Ishikawa (cell line): ENCODE data around the gene PDGFRA.

Experiments
- CEBPB ChIP-seq: IDR thresholded peaks from 2 replicates; pipeline ENCODE4 v1.6.1; 2012
- CREB1 ChIP-seq: IDR thresholded peaks from 2 replicates; pipeline ENCODE4 v1.6.1; 2012; ENCODE audit warnings: low read depth
- EGR1 ChIP-seq: IDR thresholded peaks from 2 replicates; pipeline ENCODE4 v1.6.1; 2012
- EP300 ChIP-seq: IDR thresholded peaks from 2 replicates; pipeline ENCODE4 v1.6.1; 2012; ENCODE audit warnings: borderline replicate concordance
- FOXM1 ChIP-seq: IDR thresholded peaks from 2 replicates; pipeline ENCODE4 v1.6.1; 2012; ENCODE audit warnings: low read depth, borderline replicate concordance
- MAX ChIP-seq: IDR thresholded peaks from 2 replicates; pipeline ENCODE4 v1.6.1; 2012
- NFIC ChIP-seq: IDR thresholded peaks from 2 replicates; pipeline ENCODE4 v1.6.1; 2012
- RAD21 ChIP-seq: IDR thresholded peaks from 2 replicates; pipeline ENCODE4 v1.6.1; 2012; ENCODE audit warnings: low read depth
- REST ChIP-seq: IDR thresholded peaks from 2 replicates; pipeline ENCODE4 v1.6.1; 2012; ENCODE audit warnings: low read depth, mild to moderate bottlenecking
- TAF1 ChIP-seq: IDR thresholded peaks from 2 replicates; pipeline ENCODE4 v1.6.1; 2012; ENCODE audit warnings: low read depth, mild to moderate bottlenecking
- TCF12 ChIP-seq: IDR thresholded peaks from 2 replicates; pipeline ENCODE4 v1.6.1; 2012; ENCODE audit warnings: low read depth
- TEAD4 ChIP-seq: IDR thresholded peaks from 2 replicates; pipeline ENCODE4 v1.6.1; 2012
- USF1 ChIP-seq: IDR thresholded peaks from 2 replicates; pipeline ENCODE4 v1.6.1; 2012
- YY1 ChIP-seq: IDR thresholded peaks from 2 replicates; pipeline ENCODE4 v1.6.1; 2012; ENCODE audit warnings: low read depth
- ZBTB7A ChIP-seq: IDR thresholded peaks from 2 replicates; pipeline ENCODE4 v1.6.1; 2012; ENCODE audit warnings: low read depth

Gene PDGFRA

DNA sequence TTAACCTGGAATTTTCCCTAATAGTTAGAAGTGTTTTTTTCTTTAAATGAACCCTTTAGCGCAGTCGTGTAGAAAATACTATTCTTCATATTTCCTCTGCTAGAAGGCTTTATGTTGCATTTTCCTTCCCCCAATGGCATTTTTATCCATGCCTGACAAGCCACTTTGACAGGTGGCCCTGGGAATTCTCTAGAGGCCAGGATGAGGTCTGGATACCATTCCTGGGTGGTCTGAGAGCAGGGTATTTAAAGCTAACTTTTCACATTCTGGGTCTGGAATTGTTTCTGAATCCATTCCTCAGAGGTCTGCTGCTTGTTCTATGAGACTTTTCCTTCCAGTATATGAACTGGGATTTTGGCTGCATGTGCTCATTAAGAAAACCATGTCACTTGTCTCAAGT, 31.2 kb upstream of the PDGFRA start:
- no peak for TF ChIP-seq USF1
- TF ChIP-seq TCF12, result no peak
- no peak for TF ChIP-seq NFIC
- TF ChIP-seq RAD21, result no peak
- TF ChIP-seq CEBPB, result no peak
- no peak for TF ChIP-seq EP300
- TF ChIP-seq MAX, result no peak
- TF ChIP-seq EGR1, result no peak
- no peak for TF ChIP-seq TAF1
- TF ChIP-seq YY1, result no peak
- TF ChIP-seq REST, result no peak
- TF ChIP-seq TEAD4, result no peak
- no peak for TF ChIP-seq CREB1
- TF ChIP-seq FOXM1, result no peak
- no peak for TF ChIP-seq ZBTB7A

GRCh38 chr4:54199919-54200318, 29.2 kb upstream of the PDGFRA start:
- TF ChIP-seq ZBTB7A (no peak), EP300 (no peak), TEAD4 (no peak), YY1 (no peak), EGR1 (no peak), USF1 (no peak), TAF1 (no peak), CEBPB (no peak), FOXM1 (no peak), CREB1 (no peak), NFIC (no peak), RAD21 (no peak), TCF12 (no peak), REST (no peak)

- TF ChIP-seq EP300 (no peak), RAD21 (no peak), USF1 (no peak), CEBPB (no peak), TAF1 (no peak), NFIC (no peak), FOXM1 (no peak), REST (no peak), CREB1 (no peak), TEAD4 (no peak), YY1 (no peak), MAX (no peak), EGR1 (no peak), ZBTB7A (no peak), TCF12 (no peak)
Observed at GRCh38 chr4:54209617-54210016, 19.5 kb upstream of the PDGFRA start.

DNA sequence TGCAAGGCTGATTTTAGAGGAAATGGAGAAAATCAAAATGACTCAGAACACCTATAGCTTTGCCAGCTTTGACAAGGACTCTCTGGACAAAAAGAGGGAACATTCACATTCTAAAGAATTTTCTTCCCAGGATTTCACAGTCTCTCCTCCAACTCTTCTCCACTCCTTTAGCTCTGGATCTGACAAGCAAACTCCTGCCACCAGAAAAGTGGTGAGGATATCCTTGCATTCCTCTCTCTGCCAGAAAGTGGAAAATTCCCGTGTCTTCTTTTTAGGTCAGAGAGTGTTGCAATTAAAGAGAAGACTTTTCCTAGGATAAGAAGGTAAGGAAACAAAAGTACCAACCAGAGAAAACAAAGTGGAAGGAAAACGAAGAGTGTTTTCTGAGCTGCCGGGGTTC, 16.1 kb upstream of the PDGFRA start:
- no peak for TF ChIP-seq EGR1
- TF ChIP-seq REST, result no peak
- TF ChIP-seq MAX, result no peak
- TF ChIP-seq FOXM1, result no peak
- TF ChIP-seq CEBPB, result no peak
